Activated B cell treated with CpG ODN at 0.5 μM for 24 hours (primary cell): ENCODE results near the gene LMO1. TPM values are rescaled to one million over a fixed set of nuclear protein-coding genes. Genes with fewer than 3 reads are reported as not detected.

ENCODE experiments used
- ATAC-seq: fragments of 200-7000 bp; cut with Tn5 transposase; one replicate; pipeline ENCODE4 v1.10.0; 2021; ENCODE audit warnings: low read depth, mild to moderate bottlenecking, moderate library complexity
- CTCF ChIA-PET: fragments of 350-600 bp; sonication (Branson Sonifier 250); formaldehyde crosslinking; loops from one replicate; lab custom pipeline; 2021; ENCODE audit warnings: antibody characterized with exemption; lab: Charles Lee
- POLR2A ChIA-PET: fragments of 350-600 bp; sonication (Branson Sonifier 250); formaldehyde crosslinking; loops from one replicate; lab custom pipeline; 2021; ENCODE audit warnings: antibody characterized with exemption; lab: Charles Lee
- DNase-seq: peaks from one replicate; pipeline ENCODE4 v3.0.0; 2022
- H3K27ac Mint-ChIP-seq: one replicate; pipeline ENCODE4 v1.8.0; 2020; ENCODE audit warnings: mixed read lengths
- H3K27me3 Mint-ChIP-seq: one replicate; pipeline ENCODE4 v1.8.0; 2021; ENCODE audit warnings: mixed read lengths
- H3K36me3 Mint-ChIP-seq: one replicate; pipeline ENCODE4 v1.8.0; 2021; ENCODE audit warnings: low read depth, mixed read lengths
- H3K4me1 Mint-ChIP-seq: one replicate; pipeline ENCODE4 v1.8.0; 2021; ENCODE audit warnings: mixed read lengths
- H3K4me3 Mint-ChIP-seq: one replicate; pipeline ENCODE4 v1.8.0; 2020; ENCODE audit warnings: mild to moderate bottlenecking, mixed read lengths
- H3K9me3 Mint-ChIP-seq: one replicate; pipeline ENCODE4 v1.8.0; 2020; ENCODE audit warnings: mixed read lengths
- CTCF ChIP-seq: fragments of 200-600 bp; IDR thresholded peaks from one replicate; pipeline ENCODE4 v1.8.0; 2022; ENCODE audit warnings: antibody characterized with exemption, mild to moderate bottlenecking
- intact Hi-C: fragments of 100-400 bp; cut with micrococcal nuclease; formaldehyde crosslinking; loops from one replicate; pipeline ENCODE4 v1.15.1; 2024
- total RNA-seq: library from RNA; stranded (reverse); gene quantifications from 2 replicates; pipeline ENCODE4 v1.2.3, GENCODE V29; 2022

The LMO1 gene
- total RNA-seq, 1 donor from 2014 or later: not detected

GRCh38 chr11:8230921-8231847, 32.5 kb downstream of the LMO1 start:
- no peak overlapping the region for H3K27ac Mint-ChIP-seq
- no peak for TF ChIP-seq CTCF
- no peak overlapping the region for H3K4me3 Mint-ChIP-seq
- intact Hi-C loops: no loop called here
- no peak for DNase-seq
- CTCF ChIA-PET: interaction anchor here (0.9 to 1.6 kb wide), 3 partner anchors 33 to 38 kb away, joined by 3 to 5 read pairs (median 3); partner anchors contain the start of gene LMO1
- no peak for ATAC-seq
- H3K36me3 Mint-ChIP-seq: no peaks in the 10 kb centered on the region
- peaks cover 14% of the 10 kb centered on the region for H3K4me1 Mint-ChIP-seq
- POLR2A ChIA-PET: no interaction called here
- H3K9me3 Mint-ChIP-seq: no peaks in the 10 kb centered on the region
- no peaks in the 10 kb centered on the region for H3K27me3 Mint-ChIP-seq

GRCh38 chr11:8230178-8230859, 33.4 kb downstream of the LMO1 start:
- Mint-ChIP-seq H3K27ac (no peak overlapping the region), H3K27me3 (no peaks in the 10 kb centered on the region), H3K4me3 (no peak overlapping the region), H3K36me3 (no peaks in the 10 kb centered on the region), H3K9me3 (no peaks in the 10 kb centered on the region), H3K4me1 (peaks cover 8% of the 10 kb centered on the region)
- no peak for DNase-seq
- no peak for TF ChIP-seq CTCF
- ATAC-seq: no peak
- ChIA-PET POLR2A (no interaction called here), CTCF (interaction anchor here (0.5 to 1.6 kb wide), 3 partner anchors 33 to 354 kb away, joined by 3 to 6 read pairs (median 5); partner anchors contain the start of gene LMO1)
- intact Hi-C loops: no loop called here

GRCh38 chr11:8229299-8230177, 34.1 kb downstream of the LMO1 start:
- Mint-ChIP-seq H3K4me1 (peaks cover under 1% of the 10 kb centered on the region), H3K9me3 (no peaks in the 10 kb centered on the region), H3K27ac (no peak overlapping the region), H3K4me3 (no peak overlapping the region), H3K36me3 (no peaks in the 10 kb centered on the region), H3K27me3 (no peaks in the 10 kb centered on the region)
- intact Hi-C loops: loop anchor here (10.0 kb wide), 1 partner anchor 1275 kb away; no protein-coding TSS in a partner anchor
- DNase-seq (no peak), ATAC-seq (no peak)
- POLR2A ChIA-PET: no interaction called here
- CTCF ChIA-PET: interaction anchor here (0.5 to 1.6 kb wide), 5 partner anchors 34 to 355 kb away, joined by 3 to 6 read pairs (median 4); partner anchors contain the start of gene LMO1
- TF ChIP-seq CTCF: no peak

- no peaks in the 10 kb centered on the region for H3K36me3 Mint-ChIP-seq
- intact Hi-C loops: loop anchor here (10.0 kb wide), 1 partner anchor 1277 kb away; no protein-coding TSS in a partner anchor
- no peak overlapping the region for H3K27ac Mint-ChIP-seq
- no peak overlapping the region for H3K4me3 Mint-ChIP-seq
- CTCF ChIA-PET: interaction anchor here (1.0 to 1.6 kb wide), 4 partner anchors 338 to 552 kb away, joined by 3 to 4 read pairs (median 3); no protein-coding TSS in a partner anchor
- no peaks in the 10 kb centered on the region for H3K9me3 Mint-ChIP-seq
- TF ChIP-seq CTCF: no peak
- no peaks in the 10 kb centered on the region for H3K27me3 Mint-ChIP-seq
- POLR2A ChIA-PET: no interaction called here
- ATAC-seq (no peak), DNase-seq (no peak)
- no peaks in the 10 kb centered on the region for H3K4me1 Mint-ChIP-seq
Observed at GRCh38 chr11:8228231-8228630, 35.4 kb downstream of the LMO1 start.
